ENCODE data around the gene ATP1B4.

Gene ATP1B4

DNA sequence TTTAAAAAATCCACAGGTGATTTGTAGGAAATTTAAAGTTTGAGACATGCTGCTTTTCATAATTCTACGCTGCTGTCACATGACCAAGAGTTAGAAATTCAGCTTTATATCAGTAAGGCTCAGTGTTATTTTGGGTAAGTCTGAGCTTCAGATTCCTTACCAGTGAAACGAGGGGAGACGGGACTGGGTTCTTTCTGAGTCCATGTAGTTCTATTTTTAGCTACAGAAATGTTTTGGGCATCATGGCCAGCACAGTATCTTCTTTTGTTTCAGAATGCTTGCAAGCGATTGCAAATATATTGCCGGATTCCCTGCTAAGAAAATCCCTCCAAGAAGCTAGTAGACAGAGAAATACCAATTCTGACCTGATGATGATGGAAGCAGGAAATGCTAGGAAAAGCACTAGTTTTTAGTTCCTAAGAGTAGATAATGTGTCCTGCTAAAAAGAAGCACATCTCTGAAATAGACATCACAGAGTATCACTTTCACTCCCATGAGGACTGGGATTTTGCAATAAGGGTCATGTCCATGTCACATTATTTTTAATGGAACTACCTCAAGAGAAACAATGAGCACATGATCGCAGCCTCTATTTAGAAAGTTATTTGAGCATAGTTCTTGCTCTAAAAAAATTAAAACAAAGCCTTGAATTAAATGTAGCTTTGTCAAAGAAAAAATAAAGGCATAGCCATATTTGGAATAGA, 10.9 kb downstream of the ATP1B4 start:
- DNase-seq, result no peak

DNA sequence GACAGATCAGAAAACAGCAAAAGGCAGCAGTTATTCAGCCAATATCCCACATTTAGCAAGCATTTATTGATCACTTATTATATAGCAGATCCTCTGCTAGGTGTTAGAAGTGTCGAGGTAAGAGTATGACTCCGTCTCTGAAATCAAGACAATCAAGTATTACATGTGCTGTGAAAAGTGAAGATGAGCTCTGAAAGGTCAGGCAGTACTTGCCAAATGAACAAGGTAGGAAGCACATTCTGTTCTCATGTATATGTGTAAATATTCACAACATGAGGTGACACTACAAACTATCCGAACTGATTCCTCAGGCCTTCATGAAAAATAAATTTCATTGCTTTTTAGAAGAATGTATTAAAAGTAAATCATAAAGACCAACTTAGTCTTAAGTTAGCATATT, 15.3 kb downstream of the ATP1B4 start:
- ATAC-seq (no peak), DNase-seq (no peak)

More for the DNA sequence above, 10.9 kb downstream of the ATP1B4 start:
- no peak for ATAC-seq

DNA sequence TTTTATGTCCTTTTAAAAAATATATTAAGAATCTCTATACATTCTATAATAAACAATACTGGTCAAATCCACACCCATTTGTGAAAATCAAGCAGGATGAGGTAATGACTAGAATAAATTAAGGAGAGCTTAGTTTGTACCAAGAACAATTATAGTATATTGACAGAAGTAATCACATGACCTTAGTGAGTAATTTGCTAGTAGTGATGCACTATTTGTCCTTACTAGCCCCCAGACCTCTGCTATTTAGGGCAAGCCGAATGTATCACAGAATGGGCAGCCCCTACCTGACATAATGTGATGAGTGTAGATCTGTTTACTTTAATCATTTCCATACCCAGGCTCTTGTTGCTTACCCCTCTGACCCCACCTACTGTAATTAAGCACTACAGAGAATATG, 15.8 kb downstream of the ATP1B4 start:
- no peak for ATAC-seq
- DNase-seq, result no peak

DNA sequence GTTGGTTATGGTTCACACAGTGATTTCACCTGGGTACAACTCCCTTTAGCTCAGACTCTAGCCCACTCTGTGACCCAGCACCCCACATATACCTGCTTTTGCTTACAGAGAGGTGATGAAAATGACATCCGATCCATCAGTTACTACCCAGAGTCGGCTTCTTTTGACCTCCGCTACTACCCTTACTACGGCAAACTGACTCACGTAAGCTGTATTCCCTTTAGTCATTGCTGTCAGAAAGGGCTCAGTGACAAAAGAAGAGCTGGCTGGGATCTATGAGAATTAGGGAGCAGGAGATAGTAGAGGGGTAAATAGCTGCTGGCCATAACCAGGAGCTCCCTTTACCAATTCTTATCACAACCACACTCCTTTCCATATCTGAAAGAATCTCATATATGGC, 16.7 kb downstream of the ATP1B4 start:
- ATAC-seq, result no peak

DNA sequence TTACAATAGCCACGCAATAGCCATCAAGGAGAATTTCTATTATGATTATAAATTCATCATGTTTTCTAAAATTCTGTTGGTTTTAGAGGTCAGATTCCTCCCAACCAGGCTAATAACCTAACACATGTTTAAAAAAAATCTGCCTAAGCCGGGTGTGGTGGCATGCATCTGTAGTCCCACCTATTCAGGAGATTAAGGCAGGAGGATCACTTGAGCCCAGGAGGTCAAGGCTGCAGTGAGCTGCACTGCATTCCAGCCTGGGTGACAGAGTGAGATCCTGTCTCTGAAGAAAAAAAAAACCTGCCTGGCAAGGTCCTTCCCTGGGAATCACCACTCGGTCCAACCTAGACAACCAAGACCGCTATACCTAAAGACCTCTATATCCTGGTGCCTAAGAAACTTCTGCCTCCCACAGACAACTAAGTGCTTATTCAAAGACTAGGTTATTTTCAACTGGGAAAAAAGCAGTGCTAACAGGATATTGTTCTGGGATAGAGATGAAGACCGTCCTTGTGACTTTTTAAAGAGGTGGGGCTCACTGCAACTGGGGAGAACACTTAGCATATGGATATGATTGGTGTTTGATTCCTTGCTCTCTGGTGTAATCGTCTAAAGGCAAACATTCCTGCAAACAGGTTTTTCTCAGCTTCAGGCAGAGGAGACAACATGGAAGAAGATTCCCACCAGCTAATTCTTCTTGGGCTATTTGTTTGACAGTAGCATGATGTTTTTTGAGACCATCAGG, 18.2 kb downstream of the ATP1B4 start:
- ATAC-seq (no peak), DNase-seq (no peak)

More for the DNA sequence above, 16.7 kb downstream of the ATP1B4 start:
- DNase-seq, result no peak

DNA sequence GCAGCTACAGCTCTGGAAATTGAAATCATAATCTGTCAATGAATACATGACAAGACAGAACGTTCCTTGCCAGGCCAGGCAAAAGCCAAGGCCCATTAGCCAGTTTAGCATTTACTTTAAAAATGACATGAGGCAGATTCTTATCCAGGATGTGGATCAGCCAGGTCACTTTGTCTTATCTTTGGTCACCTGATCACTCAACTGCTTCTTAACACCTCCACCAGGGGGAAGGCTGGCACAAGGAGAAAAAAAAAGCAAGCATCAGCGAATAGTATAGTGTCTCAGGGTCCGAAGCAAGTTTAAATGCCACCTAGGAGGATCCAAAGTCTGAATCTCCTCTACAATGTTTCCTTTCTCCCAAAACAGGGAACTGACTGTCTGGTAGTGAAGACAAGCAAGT, 18.8 kb downstream of the ATP1B4 start:
- no peak for ATAC-seq

DNA sequence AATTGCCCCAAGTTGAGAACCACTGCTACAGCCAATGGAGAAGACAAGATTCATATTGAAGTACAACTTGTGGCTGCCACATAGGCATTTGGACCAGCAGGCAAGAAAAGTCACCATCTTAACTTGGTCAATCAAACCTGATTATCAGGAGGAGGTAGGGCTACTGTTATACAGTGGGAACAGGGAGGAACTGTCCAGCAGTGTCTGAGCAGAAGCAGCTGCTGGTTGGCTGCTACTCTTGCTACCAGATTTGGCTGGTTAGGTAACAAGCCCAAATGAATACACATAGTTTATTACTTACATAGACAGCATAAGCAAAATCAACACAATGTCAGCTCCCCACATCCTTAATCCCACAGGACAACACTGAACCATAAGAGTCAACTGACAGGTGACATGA, 39.4 kb downstream of the ATP1B4 start:
- ATAC-seq (no peak), DNase-seq (no peak)

More for the DNA sequence above, 18.8 kb downstream of the ATP1B4 start:
- no peak for DNase-seq

DNA sequence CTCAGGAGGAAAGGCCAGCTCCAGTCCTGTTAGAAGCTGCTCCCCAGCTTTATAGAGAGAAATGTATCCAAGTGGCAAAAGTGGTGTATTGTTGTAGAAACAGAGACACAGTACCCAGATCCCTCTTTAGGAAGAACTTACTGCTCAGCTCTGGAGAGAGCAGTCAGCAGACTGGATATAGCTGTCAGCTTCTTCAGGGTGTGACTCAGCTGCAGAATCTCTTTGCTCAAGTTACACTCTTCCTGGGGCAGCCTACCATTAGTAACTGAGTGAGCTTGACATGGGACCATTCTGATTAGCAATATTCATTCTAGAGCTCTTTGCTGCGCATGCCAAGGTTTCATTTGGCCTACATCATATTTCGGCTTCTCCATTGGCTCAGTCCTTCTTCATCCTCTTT, 40.5 kb downstream of the ATP1B4 start:
- ATAC-seq (no peak), DNase-seq (no peak)

DNA sequence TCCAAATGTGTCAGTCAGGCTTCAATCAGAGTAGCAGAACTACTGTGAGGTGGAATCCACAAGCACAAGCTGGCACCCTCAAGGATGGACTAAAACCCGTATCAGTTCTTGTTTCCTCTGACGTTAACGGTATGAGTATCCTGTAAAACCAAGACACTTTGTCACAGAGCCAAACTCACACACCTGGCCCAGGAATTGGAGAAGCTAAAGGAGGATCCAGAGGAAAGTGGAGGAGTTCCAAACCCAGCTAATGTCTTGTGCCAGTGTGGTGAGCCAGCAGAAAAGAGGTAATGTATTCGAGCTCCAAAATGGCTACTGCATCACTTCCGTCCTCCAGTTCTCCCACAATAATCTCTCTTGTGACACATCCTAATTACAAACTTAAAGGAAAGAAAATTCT, 44.7 kb downstream of the ATP1B4 start:
- no peak for DNase-seq
- ATAC-seq, result no peak

DNA sequence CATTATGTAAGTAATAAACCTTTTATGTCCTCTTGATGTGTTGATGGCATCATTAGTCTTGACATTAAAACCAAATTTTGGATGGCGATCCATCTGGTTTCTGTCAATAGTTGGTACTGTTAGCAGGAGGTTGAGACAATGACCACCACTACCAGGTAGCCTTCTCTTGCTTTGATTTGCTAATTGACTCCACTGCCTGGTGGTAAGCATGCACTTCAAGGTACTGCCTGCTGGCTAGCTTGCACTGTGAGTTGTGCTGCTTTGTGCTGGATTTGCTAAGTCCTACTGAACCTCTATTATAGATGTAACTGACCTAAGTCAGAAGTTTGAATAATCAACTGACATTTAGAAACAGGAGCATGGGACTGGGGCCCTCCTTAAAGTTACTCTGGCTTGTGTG, 46.3 kb downstream of the ATP1B4 start:
- ATAC-seq (no peak), DNase-seq (no peak)

DNA sequence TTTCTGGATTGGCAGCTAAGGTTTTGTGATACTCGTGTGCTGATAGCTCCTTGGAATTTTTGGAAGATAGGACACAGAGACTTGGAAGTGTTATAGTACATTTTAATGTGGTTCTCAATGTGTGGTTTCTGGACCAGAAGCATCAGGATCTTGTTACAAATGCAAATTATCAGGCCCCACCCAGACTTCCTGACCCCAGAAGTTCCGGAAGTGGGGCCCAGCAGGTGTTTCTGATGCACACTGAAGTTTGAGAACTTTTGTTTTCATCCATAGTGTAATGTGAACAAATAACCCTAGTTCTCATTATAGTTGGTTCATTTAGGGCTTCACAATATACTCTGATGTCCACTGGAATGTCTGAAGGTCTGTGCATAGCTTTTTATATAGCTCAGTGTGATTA, 57.6 kb downstream of the ATP1B4 start:
- ATAC-seq (no peak), DNase-seq (no peak)

DNA sequence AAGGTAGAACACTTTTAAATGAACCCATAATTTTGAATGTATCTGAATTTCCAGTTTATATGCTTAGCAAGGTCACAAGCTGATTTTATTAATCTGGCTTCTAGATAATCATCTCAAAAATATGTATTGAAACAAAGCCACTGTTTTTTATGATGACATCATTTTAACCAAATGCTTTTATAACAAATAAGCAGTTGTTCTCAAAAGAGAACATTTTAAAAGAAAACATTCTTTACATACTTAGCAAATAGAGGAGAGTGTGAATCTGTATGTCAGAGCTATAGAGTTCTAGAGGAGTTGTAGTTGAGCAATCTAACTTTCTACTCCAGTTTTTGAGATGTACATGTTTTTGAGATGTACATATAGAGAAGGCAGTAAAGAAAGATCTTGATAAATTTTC, 64.7 kb downstream of the ATP1B4 start:
- ATAC-seq (no peak), DNase-seq (no peak)

DNA sequence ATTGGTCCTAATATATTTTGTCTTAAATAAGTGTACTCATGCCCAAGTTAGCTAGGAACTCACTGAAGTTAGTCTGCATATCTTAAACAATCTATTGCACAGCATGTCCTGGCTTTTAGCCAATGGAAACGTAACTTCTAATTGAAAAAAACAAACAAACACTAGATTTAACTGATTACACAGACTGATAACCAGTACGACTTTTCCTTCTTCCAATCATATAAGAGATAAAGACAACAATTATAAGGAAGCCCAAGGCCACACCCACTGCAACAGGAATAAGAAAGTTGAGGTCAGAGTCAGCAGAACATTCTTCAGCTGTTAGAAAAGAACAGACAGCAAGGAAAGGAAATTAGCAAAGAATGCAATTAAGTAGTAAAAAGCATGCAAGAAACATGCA, 66.4 kb downstream of the ATP1B4 start:
- ATAC-seq (no peak), DNase-seq (no peak)

DNA sequence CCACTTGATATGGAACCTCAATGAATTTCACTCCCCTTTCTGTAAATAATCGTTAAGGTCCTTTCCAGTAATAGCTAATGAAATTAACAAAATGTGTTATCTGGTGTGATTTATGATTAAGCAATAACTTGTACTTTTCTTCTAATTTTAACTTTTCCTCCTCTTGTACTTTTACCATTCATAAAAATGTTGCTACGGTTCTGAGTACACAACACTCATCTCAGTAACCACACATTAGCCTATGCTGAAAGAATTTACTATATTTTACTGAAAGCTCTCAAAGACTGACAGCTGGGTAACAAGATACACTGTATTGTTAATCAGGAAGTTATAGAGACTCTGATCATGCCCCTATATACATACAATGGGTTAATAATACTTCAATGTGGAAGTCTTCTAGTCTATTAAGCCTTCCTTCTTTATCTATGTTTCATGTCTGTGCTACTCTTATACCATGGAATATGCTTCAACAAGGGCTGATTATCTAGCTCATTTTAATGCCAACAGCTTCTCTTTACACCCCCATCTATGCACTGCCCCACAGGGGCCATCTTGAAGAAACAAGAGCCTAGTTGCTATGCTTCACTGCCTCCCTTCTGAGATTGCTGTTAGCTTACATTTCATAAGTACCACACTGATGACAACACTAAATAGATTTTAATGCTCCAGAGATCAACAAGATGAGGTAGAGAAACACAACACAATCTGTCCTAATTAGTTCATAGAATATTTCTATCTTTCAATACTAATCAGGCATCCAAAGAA, 68.1 kb downstream of the ATP1B4 start:
- no peak for ATAC-seq

More for the DNA sequence above, 68.1 kb downstream of the ATP1B4 start:
- no peak for DNase-seq

Measured in stimulated activated naive CD8-positive, alpha-beta T cell treated with anti-CD3 and anti-CD28 coated beads, Interleukin-15, Interleukin-2, amounts not matched to agents 100 U/mL and 50 U/mL, for 24 hours (primary cell).